OCI-LY7 (cell line): ENCODE data around the gene DISP2.

Source experiments
- CTCF ChIP-seq: fragments of 200-600 bp; sonication (generic); conservative IDR thresholded peaks from 2 replicates; pipeline ENCODE4 v1.5.1; 2014; ENCODE audit warnings: mild to moderate bottlenecking, antibody characterized with exemption, low read length, moderate library complexity, mixed read lengths
- EZH2phosphoT487 ChIP-seq: fragments of 200-600 bp; sonication (generic); IDR thresholded peaks from 2 replicates; pipeline ENCODE4 v1.6.1; 2018; ENCODE audit warnings: low read depth, borderline replicate concordance, mild to moderate bottlenecking, mixed run types, antibody characterized with exemption, low read length, moderate library complexity, mixed read lengths

GRCh38 chr15:40357246-40357645, 773 bp upstream of the DISP2 start:
- TF ChIP-seq CTCF (no peak), EZH2phosphoT487 (no peak)
